ENCODE results near the gene EGR1. TPM values are rescaled to one million over a fixed set of nuclear protein-coding genes. Genes with fewer than 3 reads are reported as not detected.

Gene EGR1
- total RNA-seq, 2 donors from 2014 or later = 17.3 to 73.0 TPM

DNA sequence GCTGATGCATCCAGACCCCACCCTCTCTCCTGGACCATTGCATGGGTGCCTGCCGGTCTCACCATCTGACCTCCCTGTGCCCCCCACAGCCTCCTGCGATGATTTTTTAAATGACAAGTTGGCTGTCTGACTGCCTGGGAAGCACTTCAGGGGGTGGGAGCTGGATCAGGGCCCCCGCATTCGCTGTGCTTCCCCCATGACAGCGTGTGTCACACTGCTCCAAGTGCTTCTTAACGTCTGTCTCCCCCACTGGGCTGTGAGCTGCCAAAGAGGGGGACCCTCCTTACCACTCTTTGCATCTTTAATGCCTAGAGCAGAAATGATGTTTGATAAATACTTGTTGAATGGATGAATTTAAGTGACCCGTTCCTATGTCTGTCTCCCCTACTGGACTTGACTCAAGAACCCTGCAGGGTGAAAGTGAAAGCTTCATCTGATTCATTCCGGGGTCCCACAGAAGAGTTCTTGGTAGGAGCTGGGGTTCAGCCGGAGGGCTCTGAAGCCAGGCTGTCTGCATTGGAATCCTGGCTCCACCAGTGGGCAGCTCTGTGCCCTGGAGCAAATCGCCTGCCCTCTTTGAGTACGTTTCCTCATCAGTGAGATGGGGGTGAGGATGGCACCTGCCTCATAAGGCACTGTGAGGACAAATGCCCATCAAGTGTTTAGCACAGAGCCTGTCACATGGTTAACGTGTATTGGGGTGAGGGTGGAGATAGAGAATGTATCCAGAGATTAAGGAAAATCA lies 7.6 kb upstream of the EGR1 start:
- Histone ChIP-seq H3K4me1 (peaks cover 0 to 40% of the 10 kb centered on the region in 2 donors), H3K27ac (no peak overlapping the region), H3K27me3 (no peaks in the 10 kb centered on the region), H3K4me3 (peak overlapping the region in 1 of 2 donors; percentile 8), H3K36me3 (no peaks in the 10 kb centered on the region), H3K9me3 (no peaks in the 10 kb centered on the region)
- TF ChIP-seq, protein P1, sequence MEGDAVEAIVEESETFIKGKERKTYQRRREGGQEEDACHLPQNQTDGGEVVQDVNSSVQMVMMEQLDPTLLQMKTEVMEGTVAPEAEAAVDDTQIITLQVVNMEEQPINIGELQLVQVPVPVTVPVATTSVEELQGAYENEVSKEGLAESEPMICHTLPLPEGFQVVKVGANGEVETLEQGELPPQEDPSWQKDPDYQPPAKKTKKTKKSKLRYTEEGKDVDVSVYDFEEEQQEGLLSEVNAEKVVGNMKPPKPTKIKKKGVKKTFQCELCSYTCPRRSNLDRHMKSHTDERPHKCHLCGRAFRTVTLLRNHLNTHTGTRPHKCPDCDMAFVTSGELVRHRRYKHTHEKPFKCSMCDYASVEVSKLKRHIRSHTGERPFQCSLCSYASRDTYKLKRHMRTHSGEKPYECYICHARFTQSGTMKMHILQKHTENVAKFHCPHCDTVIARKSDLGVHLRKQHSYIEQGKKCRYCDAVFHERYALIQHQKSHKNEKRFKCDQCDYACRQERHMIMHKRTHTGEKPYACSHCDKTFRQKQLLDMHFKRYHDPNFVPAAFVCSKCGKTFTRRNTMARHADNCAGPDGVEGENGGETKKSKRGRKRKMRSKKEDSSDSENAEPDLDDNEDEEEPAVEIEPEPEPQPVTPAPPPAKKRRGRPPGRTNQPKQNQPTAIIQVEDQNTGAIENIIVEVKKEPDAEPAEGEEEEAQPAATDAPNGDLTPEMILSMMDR (IDR thresholded peaks at IDR 0.05) = no peak
- DNase-seq (ENCODE audit: low spot score) = no peak

DNA sequence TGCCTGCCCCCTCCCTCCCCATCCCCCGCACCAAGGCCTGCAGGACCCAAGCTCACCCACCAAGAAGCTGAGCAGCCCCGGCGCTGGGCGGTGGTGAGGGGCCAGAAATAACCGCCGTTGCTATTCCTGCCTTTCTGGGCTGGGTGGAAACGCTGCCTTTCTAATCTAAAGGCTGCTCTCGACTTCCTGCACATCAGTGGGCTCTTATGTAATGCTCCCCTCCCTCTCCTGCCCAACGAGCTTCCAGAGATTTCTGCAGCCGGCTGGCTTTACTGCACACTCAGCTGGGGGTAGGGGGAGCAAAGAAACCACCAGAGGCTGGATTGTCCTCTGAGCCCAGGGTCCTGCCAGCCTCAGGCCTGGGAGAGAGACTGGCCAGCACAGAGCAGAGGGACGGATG lies 6.9 kb upstream of the EGR1 start:
- no peaks in the 10 kb centered on the region for H3K36me3 ChIP-seq
- TF ChIP-seq, protein P1 (IDR thresholded peaks at IDR 0.05) = no peak
- H3K9me3 ChIP-seq = no peaks in the 10 kb centered on the region
- H3K4me3 ChIP-seq = peak overlapping the region in 1 of 2 donors; percentile 8
- no peak overlapping the region for H3K27ac ChIP-seq
- no peak for DNase-seq (ENCODE audit: low spot score)
- peaks cover 0 to 43% of the 10 kb centered on the region in 2 donors for H3K4me1 ChIP-seq
- no peaks in the 10 kb centered on the region for H3K27me3 ChIP-seq

DNA sequence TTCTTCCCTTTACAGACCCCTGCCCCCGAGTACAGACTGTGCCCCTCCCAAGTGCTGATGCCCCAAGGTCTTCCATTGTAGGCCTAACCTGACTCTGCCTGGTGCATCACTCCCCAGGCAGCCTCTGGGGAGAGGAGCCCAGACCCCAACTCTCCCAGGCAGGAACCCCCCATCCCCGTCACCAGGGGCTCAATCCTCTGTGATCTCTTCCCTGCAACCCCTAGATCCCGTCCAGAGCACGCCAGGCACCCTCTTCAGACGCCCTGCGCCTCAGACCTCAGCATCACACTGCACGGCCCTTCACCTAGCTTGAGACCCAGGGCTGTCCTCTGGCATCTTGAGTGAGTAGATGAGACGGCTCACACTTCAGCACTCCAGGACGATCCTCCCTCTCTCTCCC lies 6.4 kb upstream of the EGR1 start:
- peaks cover 0 to 45% of the 10 kb centered on the region in 2 donors for H3K4me1 ChIP-seq

DNA sequence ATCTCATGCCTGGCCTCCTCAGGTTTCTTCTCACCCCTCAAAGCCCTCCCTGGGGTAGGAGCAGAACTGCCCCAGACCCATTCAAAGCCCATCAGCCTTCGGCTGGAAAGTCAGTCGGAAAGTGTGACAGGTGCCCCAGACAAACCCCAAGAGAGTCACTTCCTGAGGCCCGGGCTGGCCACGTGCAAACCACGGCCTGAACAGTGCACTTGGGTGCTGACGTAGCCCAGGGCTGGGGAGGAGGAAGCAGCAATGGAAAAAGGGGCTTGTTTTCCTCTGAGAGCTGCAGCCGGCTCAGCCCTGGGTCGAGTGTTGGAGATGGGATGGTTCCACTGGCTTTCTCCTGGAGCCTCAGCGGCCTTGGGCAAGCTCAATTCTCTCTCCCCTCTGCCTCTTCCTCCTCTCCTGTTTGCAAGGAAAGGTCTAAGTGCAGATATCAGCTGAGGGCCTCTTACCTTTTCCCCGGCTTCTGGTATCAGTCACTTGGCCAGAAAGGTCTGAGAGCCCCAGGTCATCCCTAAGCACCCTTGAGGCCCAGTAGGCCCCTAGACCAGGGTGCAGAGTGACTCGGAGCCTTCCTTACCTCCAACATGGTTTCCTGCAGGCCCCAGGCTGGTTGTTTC lies 5.9 kb upstream of the EGR1 start:
- no peak overlapping the region for H3K4me3 ChIP-seq
- no peak overlapping the region for H3K27ac ChIP-seq
- DNase-seq (ENCODE audit: low spot score) = no peak
- TF ChIP-seq, protein P1 (IDR thresholded peaks at IDR 0.05) = no peak
- no peaks in the 10 kb centered on the region for H3K36me3 ChIP-seq
- no peaks in the 10 kb centered on the region for H3K9me3 ChIP-seq
- H3K27me3 ChIP-seq = no peaks in the 10 kb centered on the region
- peaks cover 0 to 45% of the 10 kb centered on the region in 2 donors for H3K4me1 ChIP-seq

More for the DNA sequence above, 6.4 kb upstream of the EGR1 start:
- Histone ChIP-seq H3K4me3 (no peak overlapping the region), H3K9me3 (no peaks in the 10 kb centered on the region), H3K27me3 (no peaks in the 10 kb centered on the region), H3K36me3 (no peaks in the 10 kb centered on the region), H3K27ac (no peak overlapping the region)
- no peak for DNase-seq (ENCODE audit: low spot score)
- TF ChIP-seq, protein P1 (IDR thresholded peaks at IDR 0.05) = no peak

DNA sequence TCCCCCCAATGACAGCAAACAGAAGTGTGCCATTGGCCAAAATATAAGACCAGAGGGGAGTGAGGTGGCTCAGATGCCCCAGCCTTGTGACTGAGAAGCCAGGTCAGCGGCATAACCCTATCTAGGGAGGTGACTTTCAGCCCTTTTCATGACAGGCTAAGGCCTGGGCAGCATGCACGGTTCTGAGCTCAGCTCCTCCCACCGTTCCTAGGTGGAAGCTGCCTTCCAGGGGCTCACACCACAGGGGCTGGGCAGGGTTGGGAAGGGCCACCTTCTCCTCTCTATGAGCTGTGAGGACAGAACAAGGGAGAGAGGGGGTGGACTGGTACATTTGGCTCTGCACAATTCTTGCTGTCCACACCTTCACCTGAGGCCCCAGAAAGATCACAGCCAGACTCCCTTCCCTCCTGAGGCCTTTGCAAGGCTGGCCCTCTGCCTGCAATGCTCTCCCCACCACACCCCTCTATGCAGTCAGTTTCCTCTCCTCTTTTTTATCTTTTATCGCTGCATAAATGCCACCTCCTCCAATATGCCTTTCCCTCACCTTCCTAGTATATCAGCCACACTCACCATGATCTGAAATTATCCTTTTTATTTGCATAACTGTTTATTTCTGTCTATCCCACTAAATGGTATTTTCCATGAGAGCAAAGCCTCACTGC lies 5.1 kb upstream of the EGR1 start:
- H3K36me3 ChIP-seq = no peaks in the 10 kb centered on the region
- no peak overlapping the region for H3K27ac ChIP-seq
- no peaks in the 10 kb centered on the region for H3K9me3 ChIP-seq
- DNase-seq (ENCODE audit: low spot score) = no peak
- TF ChIP-seq, protein P1 (IDR thresholded peaks at IDR 0.05) = no peak
- H3K4me3 ChIP-seq = no peak overlapping the region
- no peaks in the 10 kb centered on the region for H3K27me3 ChIP-seq
- peaks cover 0 to 45% of the 10 kb centered on the region in 2 donors for H3K4me1 ChIP-seq
